Nephron (organoid): ENCODE data around the gene KIRREL1.

Source experiments
- H3K27ac Mint-ChIP-seq, 3 experiments: 2 replicates each; pipeline ENCODE4 v1.8.0; 2020; ENCODE audit warnings: mixed read lengths in 3 of 3, mild to moderate bottlenecking in 2 of 3, moderate library complexity in 1 of 3
- H3K27me3 Mint-ChIP-seq: 2 replicates; pipeline ENCODE4 v1.8.0; 2021; ENCODE audit warnings: low read depth, mild to moderate bottlenecking, moderate library complexity, mixed read lengths
- H3K36me3 Mint-ChIP-seq: 2 replicates; pipeline ENCODE4 v1.8.0; 2020; ENCODE audit warnings: low read depth, mixed read lengths
- H3K4me1 Mint-ChIP-seq: 2 replicates; pipeline ENCODE4 v1.8.0; 2020; ENCODE audit warnings: mixed read lengths
- H3K4me3 Mint-ChIP-seq, 3 experiments: 2 replicates each; pipeline ENCODE4 v1.8.0; 2020; ENCODE audit warnings: mild to moderate bottlenecking in 3 of 3, mixed read lengths in 3 of 3, moderate library complexity in 2 of 3
- H3K9me3 Mint-ChIP-seq: 2 replicates; pipeline ENCODE4 v1.8.0; 2020; ENCODE audit warnings: mixed read lengths
- TF ChIP-seq, protein P1 (sequence below), 3 experiments: fragments of 200-600 bp; sonication (generic); IDR thresholded peaks; one replicate each; pipeline ENCODE4 v1.5.0; 2021; ENCODE audit warnings: antibody characterized with exemption in 3 of 3; ENCODE audit not compliant: unreplicated experiment in 3 of 3

Gene KIRREL1

DNA sequence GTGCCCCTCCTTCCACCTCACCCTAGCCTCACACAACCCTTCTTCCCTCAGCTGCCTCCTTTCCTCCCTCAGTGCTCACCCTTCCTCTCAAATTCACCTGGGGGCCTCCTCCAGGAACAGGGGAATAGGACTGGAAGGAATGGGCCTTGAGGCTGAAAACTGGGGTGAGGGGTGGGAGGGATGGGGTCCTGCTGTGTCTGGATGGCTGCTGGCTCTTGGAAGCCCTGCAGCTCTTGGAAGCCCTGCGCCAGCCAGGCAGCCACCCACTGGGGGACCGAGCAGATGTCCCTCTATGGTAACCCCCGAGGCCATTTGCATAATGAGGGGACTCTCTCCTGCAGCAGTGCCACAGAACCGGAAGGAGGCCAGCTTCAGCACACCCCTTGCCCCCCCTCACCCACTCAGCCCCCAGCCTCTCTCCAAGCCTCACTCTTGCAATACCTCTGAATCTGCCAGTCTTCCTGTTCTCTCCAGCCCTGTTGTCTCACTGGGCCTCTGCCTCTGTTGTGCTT is 85.2 kb downstream of the KIRREL1 start:
- Mint-ChIP-seq H3K36me3 (peaks cover 61% of the 10 kb centered on the region), H3K4me1 (peaks cover 15% of the 10 kb centered on the region), H3K27ac (peak overlapping the region in 2 of 3 experiments; percentile 7 to 46), H3K4me3 (no peak overlapping the region), H3K9me3 (no peaks in the 10 kb centered on the region), H3K27me3 (no peaks in the 10 kb centered on the region)
- TF ChIP-seq, protein P1, sequence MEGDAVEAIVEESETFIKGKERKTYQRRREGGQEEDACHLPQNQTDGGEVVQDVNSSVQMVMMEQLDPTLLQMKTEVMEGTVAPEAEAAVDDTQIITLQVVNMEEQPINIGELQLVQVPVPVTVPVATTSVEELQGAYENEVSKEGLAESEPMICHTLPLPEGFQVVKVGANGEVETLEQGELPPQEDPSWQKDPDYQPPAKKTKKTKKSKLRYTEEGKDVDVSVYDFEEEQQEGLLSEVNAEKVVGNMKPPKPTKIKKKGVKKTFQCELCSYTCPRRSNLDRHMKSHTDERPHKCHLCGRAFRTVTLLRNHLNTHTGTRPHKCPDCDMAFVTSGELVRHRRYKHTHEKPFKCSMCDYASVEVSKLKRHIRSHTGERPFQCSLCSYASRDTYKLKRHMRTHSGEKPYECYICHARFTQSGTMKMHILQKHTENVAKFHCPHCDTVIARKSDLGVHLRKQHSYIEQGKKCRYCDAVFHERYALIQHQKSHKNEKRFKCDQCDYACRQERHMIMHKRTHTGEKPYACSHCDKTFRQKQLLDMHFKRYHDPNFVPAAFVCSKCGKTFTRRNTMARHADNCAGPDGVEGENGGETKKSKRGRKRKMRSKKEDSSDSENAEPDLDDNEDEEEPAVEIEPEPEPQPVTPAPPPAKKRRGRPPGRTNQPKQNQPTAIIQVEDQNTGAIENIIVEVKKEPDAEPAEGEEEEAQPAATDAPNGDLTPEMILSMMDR (IDR thresholded peaks at IDR 0.05; ENCODE audit: unreplicated experiment in 3 of 3): no peak

DNA sequence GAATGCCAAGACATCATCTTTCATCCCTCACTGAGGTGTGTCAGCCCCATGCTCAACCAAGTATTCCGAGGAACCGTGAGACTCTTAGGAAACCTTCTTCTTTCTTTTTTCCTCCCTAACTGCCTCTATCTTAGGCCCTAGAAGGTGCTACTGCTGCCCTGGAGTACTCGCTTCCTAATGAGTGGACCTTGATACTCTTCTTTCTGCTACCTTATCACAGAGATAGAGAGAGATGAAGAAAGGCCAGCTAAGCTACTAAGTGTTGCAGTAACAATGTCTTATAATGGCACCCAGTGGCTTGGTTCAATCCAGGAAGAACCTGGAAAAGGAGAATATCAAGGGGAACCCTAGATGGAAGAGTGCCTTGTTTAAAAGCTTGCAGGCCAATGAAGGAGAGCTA is 86.6 kb downstream of the KIRREL1 start:
- Mint-ChIP-seq H3K27me3 (no peaks in the 10 kb centered on the region), H3K4me1 (peaks cover 6% of the 10 kb centered on the region), H3K9me3 (no peaks in the 10 kb centered on the region), H3K36me3 (peaks cover 62% of the 10 kb centered on the region), H3K27ac (no peak overlapping the region), H3K4me3 (no peak overlapping the region)
- TF ChIP-seq, protein P1 (IDR thresholded peaks at IDR 0.05; ENCODE audit: unreplicated experiment in 3 of 3): no peak

DNA sequence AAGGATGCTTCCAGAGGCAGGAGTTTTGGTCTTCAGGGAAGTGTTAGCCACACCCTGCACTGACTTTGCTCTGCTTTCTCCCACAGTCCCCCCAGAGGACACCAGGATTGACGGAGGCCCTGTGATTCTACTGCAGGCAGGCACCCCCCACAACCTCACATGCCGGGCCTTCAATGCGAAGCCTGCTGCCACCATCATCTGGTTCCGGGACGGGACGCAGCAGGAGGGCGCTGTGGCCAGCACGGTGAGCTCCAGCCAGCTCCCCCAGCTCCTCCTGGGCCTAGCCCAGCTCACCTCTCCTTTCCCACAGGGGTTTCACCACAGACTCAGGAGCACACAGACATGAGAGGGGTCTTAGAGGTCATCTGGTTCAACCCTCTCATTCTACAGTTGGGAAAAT is 90.9 kb downstream of the KIRREL1 start:
- Mint-ChIP-seq H3K27me3 (no peaks in the 10 kb centered on the region), H3K27ac (no peak overlapping the region), H3K9me3 (no peaks in the 10 kb centered on the region), H3K4me1 (no peaks in the 10 kb centered on the region), H3K36me3 (peaks cover 82% of the 10 kb centered on the region), H3K4me3 (no peak overlapping the region)
- TF ChIP-seq, protein P1 (IDR thresholded peaks at IDR 0.05; ENCODE audit: unreplicated experiment in 3 of 3): no peak

DNA sequence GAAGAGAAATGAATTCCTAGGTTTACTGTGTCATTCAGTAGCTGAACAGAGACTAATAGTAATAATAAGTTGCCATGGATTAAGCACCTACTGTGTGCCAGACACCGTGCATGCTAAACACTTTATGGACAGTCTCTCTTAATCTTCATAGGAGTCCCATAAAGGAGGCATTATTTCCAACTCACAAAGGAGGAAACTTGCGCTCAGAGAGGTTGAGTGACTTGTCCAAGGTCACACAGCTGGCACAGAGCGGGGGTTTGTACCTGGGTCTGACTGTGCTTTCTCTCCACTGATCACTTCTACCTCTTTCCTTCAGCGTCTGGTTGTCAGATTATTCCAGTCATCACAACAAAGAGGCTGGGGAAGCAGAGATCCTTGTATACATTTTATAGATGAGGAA is 91.3 kb downstream of the KIRREL1 start:
- Mint-ChIP-seq H3K27ac (no peak overlapping the region), H3K9me3 (no peaks in the 10 kb centered on the region), H3K4me1 (no peaks in the 10 kb centered on the region), H3K4me3 (no peak overlapping the region), H3K36me3 (peaks cover 80% of the 10 kb centered on the region), H3K27me3 (no peaks in the 10 kb centered on the region)
- TF ChIP-seq, protein P1 (IDR thresholded peaks at IDR 0.05; ENCODE audit: unreplicated experiment in 3 of 3): no peak

DNA sequence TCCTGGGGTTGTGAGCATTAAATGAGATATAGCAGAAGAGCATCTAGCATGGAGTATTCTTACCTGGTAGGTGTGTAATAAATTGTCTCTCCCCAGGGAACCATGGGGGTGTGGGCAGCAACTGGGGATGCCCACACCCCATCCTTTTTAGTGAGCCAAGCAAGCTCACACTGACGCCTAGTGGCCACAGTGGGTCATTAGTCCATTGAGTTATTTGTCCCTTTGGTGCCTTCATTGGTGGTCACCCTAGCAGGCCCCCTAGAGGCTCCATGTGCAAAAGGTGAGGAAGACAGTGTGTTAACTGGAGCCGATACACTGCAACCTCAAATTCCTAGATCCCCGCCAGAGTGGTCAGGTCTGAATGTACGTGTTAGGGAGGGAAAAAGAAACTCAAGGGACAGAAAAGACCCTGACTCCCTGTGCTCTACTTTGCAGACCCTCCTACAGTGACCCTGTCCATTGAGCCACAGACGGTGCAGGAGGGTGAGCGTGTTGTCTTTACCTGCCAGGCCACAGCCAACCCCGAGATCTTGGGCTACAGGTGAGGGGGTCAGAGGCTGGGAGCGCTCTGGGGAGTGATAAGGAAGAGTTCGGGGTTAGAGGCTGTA is 94.0 kb downstream of the KIRREL1 start:
- H3K9me3 Mint-ChIP-seq: no peaks in the 10 kb centered on the region
- H3K27ac Mint-ChIP-seq: peak overlapping the region in 2 of 3 experiments; percentile 24 to 46
- H3K27me3 Mint-ChIP-seq: no peaks in the 10 kb centered on the region
- TF ChIP-seq, protein P1 (IDR thresholded peaks at IDR 0.05; ENCODE audit: unreplicated experiment in 3 of 3): peak; percentile 92 to 94 (median 94)
- no peaks in the 10 kb centered on the region for H3K4me1 Mint-ChIP-seq
- H3K4me3 Mint-ChIP-seq: no peak overlapping the region
- H3K36me3 Mint-ChIP-seq: peaks cover 85% of the 10 kb centered on the region

DNA sequence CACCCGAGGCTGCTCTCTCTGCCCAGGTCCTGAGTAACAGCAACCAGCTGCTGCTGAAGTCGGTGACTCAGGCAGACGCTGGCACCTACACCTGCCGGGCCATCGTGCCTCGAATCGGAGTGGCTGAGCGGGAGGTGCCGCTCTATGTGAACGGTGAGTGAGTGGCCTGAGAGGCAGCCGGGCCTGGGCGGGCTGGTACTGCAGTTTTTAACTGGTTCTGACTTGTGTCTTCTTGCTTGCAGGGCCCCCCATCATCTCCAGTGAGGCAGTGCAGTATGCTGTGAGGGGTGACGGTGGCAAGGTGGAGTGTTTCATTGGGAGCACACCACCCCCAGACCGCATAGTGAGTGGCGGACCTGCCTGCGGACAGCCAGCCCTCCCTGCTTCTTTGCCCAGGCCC is 96.0 kb downstream of the KIRREL1 start:
- H3K27me3 Mint-ChIP-seq: no peaks in the 10 kb centered on the region
- TF ChIP-seq, protein P1 (IDR thresholded peaks at IDR 0.05; ENCODE audit: unreplicated experiment in 3 of 3): no peak
- H3K27ac Mint-ChIP-seq: peak overlapping the region in 1 of 3 experiments; percentile 71
- H3K9me3 Mint-ChIP-seq: no peaks in the 10 kb centered on the region
- peaks cover 88% of the 10 kb centered on the region for H3K36me3 Mint-ChIP-seq
- no peaks in the 10 kb centered on the region for H3K4me1 Mint-ChIP-seq
- no peak overlapping the region for H3K4me3 Mint-ChIP-seq
